ENCODE measurements around the gene MAP3K13.
A peak's percentile ranks its signal among the peaks of the same experiment; 100 is the strongest.
"Not testable (repeated sequence)": the region's sequence is repeated elsewhere in the genome, so short reads cannot be mapped to it uniquely, and the experiment has no call there.

The MAP3K13 gene

GRCh38 chr3:185451432-185451831, 88.5 kb downstream of the MAP3K13 start:
- DNase-seq (ENCODE audit: low spot score), result not testable (repeated sequence)

GRCh38 chr3:185457376-185457775, 94.4 kb downstream of the MAP3K13 start:
- DNase-seq (ENCODE audit: low spot score), result no peak

DNA sequence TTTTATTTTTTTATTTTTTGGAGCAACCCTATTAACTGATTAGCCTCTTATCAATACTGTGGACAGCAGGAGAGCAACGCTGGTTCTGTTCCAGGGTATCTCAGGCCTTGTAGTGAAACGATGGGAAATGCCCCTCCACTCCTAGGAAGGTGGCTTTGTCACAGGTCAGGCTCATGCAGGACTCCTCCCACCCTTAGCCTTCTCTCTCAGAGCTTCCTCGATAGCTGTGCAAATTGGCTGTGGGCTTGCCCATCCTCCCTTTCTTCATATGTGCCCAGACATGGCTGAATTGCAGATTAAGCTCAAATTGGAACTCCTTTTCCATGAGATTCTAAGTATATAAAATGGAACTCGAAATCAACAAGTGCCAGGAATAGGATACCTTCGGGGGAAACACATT, 97.4 kb downstream of the MAP3K13 start:
- no peak for DNase-seq (ENCODE audit: low spot score)

GRCh38 chr3:185460719-185461350, 97.9 kb downstream of the MAP3K13 start:
- no peak for DNase-seq (ENCODE audit: low spot score)

DNA sequence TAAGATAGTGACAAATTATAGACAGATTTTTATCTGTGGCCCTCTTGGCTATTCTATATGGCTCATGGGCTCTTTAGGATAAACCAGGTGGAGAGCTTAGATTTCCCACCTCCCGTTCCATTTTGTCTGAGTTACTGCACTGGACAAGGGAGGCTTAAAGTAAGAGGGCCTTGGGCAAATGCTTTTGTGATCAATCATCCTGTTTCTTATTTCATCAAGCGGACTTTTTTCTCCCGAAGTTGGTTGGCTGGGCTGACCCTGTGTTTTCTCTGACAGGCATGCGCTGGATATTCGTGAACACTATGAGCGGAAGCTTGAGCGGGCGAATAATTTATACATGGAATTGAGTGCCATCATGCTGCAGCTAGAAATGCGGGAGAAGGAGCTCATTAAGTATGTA, 102.5 kb downstream of the MAP3K13 start:
- DNase-seq (ENCODE audit: low spot score), result no peak

DNA sequence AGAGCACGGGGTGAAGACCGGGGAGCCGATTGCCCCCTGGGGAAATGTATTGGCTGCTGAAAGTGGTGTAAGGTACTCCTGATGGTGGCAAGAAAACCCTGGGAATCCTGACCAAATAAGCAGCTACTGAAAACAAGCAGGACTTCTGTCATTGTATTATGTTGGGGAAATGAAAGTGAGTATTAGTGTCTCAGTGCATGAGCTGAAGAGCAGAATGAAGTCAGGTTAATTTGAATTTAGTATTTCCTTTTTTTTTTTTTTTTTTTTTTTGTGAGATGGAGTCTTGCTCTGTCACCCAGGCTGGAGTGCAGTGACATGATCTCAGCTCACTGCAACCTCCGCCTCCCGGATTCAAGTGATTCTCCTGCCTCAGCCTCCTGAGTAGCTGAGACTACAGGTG, 103.2 kb downstream of the MAP3K13 start:
- DNase-seq (ENCODE audit: low spot score), result not testable (repeated sequence)

GRCh38 chr3:185469542-185469941, 106.6 kb downstream of the MAP3K13 start:
- DNase-seq (ENCODE audit: low spot score), result no peak

GRCh38 chr3:185470323-185470722, 107.4 kb downstream of the MAP3K13 start:
- no peak for DNase-seq (ENCODE audit: low spot score)

DNA sequence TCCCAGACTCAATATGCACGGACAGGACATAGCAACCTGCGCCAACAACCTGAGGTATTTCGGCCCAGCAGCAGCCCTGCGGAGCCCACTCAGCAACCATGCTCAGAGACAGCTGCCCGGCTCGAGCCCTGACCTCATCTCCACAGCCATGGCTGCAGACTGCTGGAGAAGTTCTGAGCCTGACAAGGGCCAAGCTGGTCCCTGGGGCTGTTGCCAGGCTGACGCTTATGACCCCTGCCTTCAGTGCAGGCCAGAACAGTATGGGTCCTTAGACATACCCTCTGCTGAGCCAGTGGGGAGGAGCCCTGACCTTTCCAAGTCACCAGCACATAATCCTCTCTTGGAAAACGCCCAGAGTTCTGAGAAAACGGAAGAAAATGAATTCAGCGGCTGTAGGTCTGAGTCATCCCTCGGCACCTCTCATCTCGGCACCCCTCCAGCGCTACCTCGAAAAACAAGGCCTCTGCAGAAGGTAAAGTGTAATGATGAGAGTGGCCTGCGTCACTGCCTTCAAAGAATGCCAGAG, 110.4 kb downstream of the MAP3K13 start:
- no peak for DNase-seq (ENCODE audit: low spot score)

- not testable (repeated sequence) for DNase-seq (ENCODE audit: low spot score)
Observed at GRCh38 chr3:185474922-185475321, 112.0 kb downstream of the MAP3K13 start.

DNA sequence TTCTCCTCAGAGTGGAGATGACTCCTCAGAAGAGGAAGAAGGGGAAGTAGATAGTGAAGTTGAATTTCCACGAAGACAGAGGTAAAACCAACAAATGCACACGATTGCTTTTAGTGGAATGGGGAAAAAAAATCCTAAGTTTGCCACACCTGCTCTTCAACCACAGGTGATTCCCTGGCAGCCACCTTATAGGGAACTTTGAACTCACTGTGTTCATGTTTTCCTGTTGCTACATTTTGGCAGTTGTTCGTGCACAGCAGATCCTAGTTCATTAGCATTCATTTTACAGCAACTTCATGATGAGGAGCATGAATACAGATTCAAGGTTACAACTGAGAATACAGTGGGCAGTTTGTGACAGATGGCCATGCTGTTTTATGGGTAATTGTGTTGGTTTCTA, 114.4 kb downstream of the MAP3K13 start:
- DNase-seq (ENCODE audit: low spot score), result no peak

- DNase-seq (ENCODE audit: low spot score), result no peak
Observed at GRCh38 chr3:185479373-185479945, 116.5 kb downstream of the MAP3K13 start.

- no peak for DNase-seq (ENCODE audit: low spot score)
Observed at GRCh38 chr3:185484296-185484695, 121.4 kb downstream of the MAP3K13 start.

- DNase-seq (ENCODE audit: low spot score), result no peak
Observed at GRCh38 chr3:185486394-185486793, 123.5 kb downstream of the MAP3K13 start.

DNA sequence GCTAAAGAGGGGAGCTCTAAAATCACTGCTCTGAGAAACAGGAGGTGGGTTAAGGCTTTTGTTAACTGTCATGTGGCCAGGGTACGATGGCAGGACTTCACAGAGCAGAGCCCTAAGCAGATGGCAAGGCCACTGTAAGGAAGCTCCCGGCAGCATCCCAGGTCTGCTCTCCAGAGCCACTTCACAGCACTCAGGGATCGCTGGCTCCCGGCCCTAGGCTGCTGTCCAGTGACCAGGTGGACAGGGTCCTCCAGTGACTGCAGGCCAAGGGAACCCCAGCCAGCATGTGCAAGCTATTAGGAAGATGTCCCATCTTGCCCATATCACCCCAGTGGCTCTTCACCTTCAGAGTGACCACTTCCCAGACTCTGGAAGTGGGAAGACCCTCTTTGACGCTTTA, 125.5 kb downstream of the MAP3K13 start:
- no peak for DNase-seq (ENCODE audit: low spot score)

DNA sequence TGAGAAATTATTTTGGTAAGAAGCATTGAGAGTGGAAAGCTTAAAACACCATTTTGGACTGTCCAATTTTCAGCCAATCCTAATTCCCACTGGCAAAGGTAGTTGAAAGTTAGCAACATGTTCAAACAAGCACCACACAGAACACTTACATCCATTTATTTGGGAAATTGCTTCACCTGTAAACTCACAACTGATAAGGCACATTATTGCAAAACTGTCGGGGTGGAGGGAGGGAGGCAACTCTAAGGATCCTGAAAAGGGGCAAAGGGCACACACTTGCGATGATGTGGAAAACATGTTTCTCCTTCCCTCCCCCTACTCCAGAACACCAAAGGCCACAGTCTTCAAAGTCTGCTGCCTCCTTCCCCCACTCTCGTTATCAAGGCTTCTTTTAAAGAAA, 126.5 kb downstream of the MAP3K13 start:
- no peak for DNase-seq (ENCODE audit: low spot score)

- no peak for DNase-seq (ENCODE audit: low spot score)
Observed at GRCh38 chr3:185490241-185490640, 127.3 kb downstream of the MAP3K13 start.

- peak; percentile 89 for DNase-seq (ENCODE audit: low spot score)
Observed at GRCh38 chr3:185498503-185499396, 135.8 kb downstream of the MAP3K13 start, which contains the start of gene TMEM41A. Gene TMEM41A (minus strand): TSS chr3:185499035. CDS start chr3:185498961, 74 bp downstream.

- DNase-seq (ENCODE audit: low spot score), result no peak
Observed at GRCh38 chr3:185502987-185503386, 140.1 kb downstream of the MAP3K13 start.

DNA sequence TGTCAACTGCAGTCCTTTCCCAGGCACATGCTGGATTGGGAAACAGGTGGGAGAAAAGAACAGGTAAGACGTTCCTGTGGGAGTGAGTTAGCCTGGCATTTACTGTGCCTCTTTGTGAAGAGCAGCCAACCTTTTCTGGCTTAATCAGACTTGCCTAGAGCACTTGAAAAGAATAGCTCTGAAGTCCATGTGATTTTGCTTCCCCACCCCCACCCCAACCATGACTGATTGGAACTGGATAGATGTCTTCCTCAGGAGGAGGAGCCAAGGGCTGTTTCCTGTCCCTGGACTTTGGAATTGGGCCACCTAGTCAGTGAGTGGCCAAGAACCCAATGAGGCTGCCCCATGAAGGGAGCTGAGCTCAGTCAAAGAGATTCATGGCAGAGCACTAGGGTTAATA, 140.6 kb downstream of the MAP3K13 start:
- DNase-seq (ENCODE audit: low spot score), result no peak

DNA sequence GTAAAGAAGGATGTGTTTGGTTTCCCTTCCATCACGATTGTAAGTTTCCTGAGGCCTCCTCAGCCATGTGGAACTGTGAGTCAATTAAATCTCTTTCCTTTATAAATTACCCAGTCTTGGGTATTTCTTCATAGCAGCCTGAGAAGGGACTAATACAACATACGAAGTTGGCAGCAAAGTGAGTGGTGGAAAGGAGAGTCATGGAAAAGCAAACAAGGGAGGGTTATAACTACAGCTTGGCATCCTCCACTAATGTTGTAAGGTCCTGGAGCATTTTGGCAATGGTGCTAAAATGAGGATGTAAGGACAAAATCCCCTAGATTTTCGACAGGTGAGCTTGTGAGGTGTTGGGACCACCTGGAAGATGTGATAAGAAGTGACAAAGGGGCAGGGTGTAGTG, 141.7 kb downstream of the MAP3K13 start:
- no peak for DNase-seq (ENCODE audit: low spot score)

DNA sequence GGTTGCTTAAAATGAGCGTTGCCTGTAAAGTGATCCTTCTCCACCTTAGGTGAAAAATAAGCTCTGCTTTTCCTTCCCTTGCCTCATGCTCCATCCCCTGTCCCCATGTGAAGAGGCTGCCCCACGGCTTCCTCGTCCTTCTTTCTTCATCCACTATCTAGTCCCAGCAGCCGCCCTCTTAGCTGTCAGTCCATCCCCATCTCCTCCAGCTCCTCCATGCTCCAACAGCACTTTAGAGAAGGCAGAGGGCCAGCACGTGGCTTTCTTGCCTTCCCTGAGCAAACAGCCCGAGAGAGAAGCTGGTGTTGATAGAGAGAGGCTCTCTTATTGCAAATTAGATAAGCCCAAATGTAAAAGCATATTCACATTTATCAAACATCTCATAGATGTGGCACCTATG, 144.9 kb downstream of the MAP3K13 start:
- no peak for DNase-seq (ENCODE audit: low spot score)

Data from CD4-positive, alpha-beta T cell treated with Interleukin-2 at 100 ng/mL for 4 hours (primary cell).